Liver (tissue), 9 donors: Measurements from ENCODE around the gene CSRP1. TPM values are rescaled to one million over a fixed set of nuclear protein-coding genes. Genes with fewer than 3 reads are reported as not detected.

Experiments
- DNase-seq: peaks from one replicate; pipeline ENCODE4 v3.0.0-alpha.2; 2017; ENCODE audit warnings: low spot score
- H3K27ac ChIP-seq, 2 donors: one replicate each; pipeline ENCODE4 v1.7.0; 2013; ENCODE audit warnings: inconsistent platforms in 2 of 2, low read length in 2 of 2, control low read depth in 1 of 2, low read depth in 1 of 2, mild to moderate bottlenecking in 1 of 2
- H3K27me3 ChIP-seq, 4 donors: one replicate each; pipeline versions ENCODE4 v1.6.1 to v1.7.0; 2013; ENCODE audit warnings: low read length in 3 of 4, inconsistent platforms in 1 of 4, mild to moderate bottlenecking in 1 of 4, moderate library complexity in 1 of 4; ENCODE audit not compliant: control insufficient read depth in 4 of 4, insufficient read depth in 4 of 4
- H3K36me3 ChIP-seq, 4 donors: one replicate each; pipeline versions ENCODE4 v1.6.1 to v1.7.0; 2013; ENCODE audit warnings: low read length in 3 of 4, mild to moderate bottlenecking in 3 of 4, low read depth in 1 of 4, moderate library complexity in 1 of 4; ENCODE audit not compliant: control insufficient read depth in 4 of 4, insufficient read depth in 3 of 4
- H3K4me1 ChIP-seq, 4 donors: one replicate each; pipeline versions ENCODE4 v1.6.1 to v1.7.0; 2013; ENCODE audit warnings: low read length in 3 of 4, mild to moderate bottlenecking in 3 of 4, moderate library complexity in 1 of 4; ENCODE audit not compliant: control insufficient read depth in 4 of 4, insufficient read depth in 4 of 4
- H3K4me3 ChIP-seq, 3 donors: one replicate each; pipeline versions ENCODE4 v1.6.1 to v1.7.0; 2013; ENCODE audit warnings: low read length in 3 of 3, control low read depth in 1 of 3, low read depth in 1 of 3, mild to moderate bottlenecking in 1 of 3
- H3K9ac ChIP-seq, 2 donors: one replicate each; pipeline ENCODE4 v1.7.0; 2013; ENCODE audit warnings: low read length in 2 of 2, mild to moderate bottlenecking in 2 of 2, moderate library complexity in 2 of 2, control low read depth in 1 of 2, low read depth in 1 of 2
- H3K9me3 ChIP-seq, 4 donors: one replicate each; pipeline versions ENCODE4 v1.6.1 to v1.7.0; 2013; ENCODE audit warnings: low read length in 3 of 4; ENCODE audit not compliant: control insufficient read depth in 4 of 4
- EGR1 ChIP-seq, 2 donors: IDR thresholded peaks; 2 replicates each; pipeline ENCODE4 v1.6.1; 2016 to 2018; ENCODE audit warnings: antibody characterized with exemption in 2 of 2, low read depth in 2 of 2
- FOXA1 ChIP-seq: IDR thresholded peaks from 2 replicates; pipeline ENCODE4 v1.6.1; 2016; ENCODE audit warnings: antibody characterized with exemption
- FOXA2 ChIP-seq: IDR thresholded peaks from 2 replicates; pipeline ENCODE4 v1.6.1; 2016; ENCODE audit warnings: antibody characterized with exemption
- GABPA ChIP-seq, 2 donors: IDR thresholded peaks in 1 of 2; conservative IDR thresholded peaks in 1 of 2; 2 replicates each; pipeline ENCODE4 v1.6.1; 2016; ENCODE audit warnings: antibody characterized with exemption in 2 of 2, mild to moderate bottlenecking in 1 of 2, moderate library complexity in 1 of 2
- HNF4A ChIP-seq, 2 donors: conservative IDR thresholded peaks; 2 replicates each; pipeline ENCODE4 v1.6.1; 2016; ENCODE audit warnings: antibody characterized with exemption in 2 of 2, mild to moderate bottlenecking in 2 of 2
- HNF4G ChIP-seq: IDR thresholded peaks from 2 replicates; pipeline ENCODE4 v1.6.1; 2016; ENCODE audit warnings: antibody characterized with exemption
- JUND ChIP-seq, 2 donors: IDR thresholded peaks; 2 replicates each; pipeline ENCODE4 v1.6.1; 2016; ENCODE audit warnings: antibody characterized with exemption in 2 of 2
- NR2F2 ChIP-seq: IDR thresholded peaks from 2 replicates; pipeline ENCODE4 v1.6.1; 2016; ENCODE audit warnings: antibody characterized with exemption
- RAD21 ChIP-seq, 2 donors: IDR thresholded peaks; 2 replicates each; pipeline ENCODE4 v1.6.1; 2016; ENCODE audit warnings: antibody characterized with exemption in 2 of 2, mild to moderate bottlenecking in 2 of 2
- RXRA ChIP-seq, 2 donors: IDR thresholded peaks; 2 replicates each; pipeline ENCODE4 v1.6.1; 2017 to 2018; ENCODE audit warnings: antibody characterized with exemption in 2 of 2, mild to moderate bottlenecking in 1 of 2
- SP1 ChIP-seq: IDR thresholded peaks from 2 replicates; pipeline ENCODE4 v1.6.1; 2018; ENCODE audit warnings: antibody characterized with exemption, mild to moderate bottlenecking
- TAF1 ChIP-seq: conservative IDR thresholded peaks from 2 replicates; pipeline ENCODE4 v1.6.1; 2016; ENCODE audit warnings: antibody characterized with exemption, mild to moderate bottlenecking
- YY1 ChIP-seq: IDR thresholded peaks from 2 replicates; pipeline ENCODE4 v1.6.1; 2016; ENCODE audit warnings: antibody characterized with exemption, mild to moderate bottlenecking
- WGBS: extraction: QIAGEN DNeasy Blood & Tissue Kit; methylation state at CpG from one replicate; pipeline ENCODE4 v1.1.7; 2013; 5-methylcytosine and 5-hydroxymethylcytosine counted together
- polyA plus RNA-seq, 2 donors: library from polyadenylated mRNA; stranded (reverse) in 1 of 2; unstranded in 1 of 2; fragments of 200-250 nt in 1 of 2; fragments of >200 nt in 1 of 2; fragmentation: Nextera tagmentation in 1 of 2; extraction: Ambion mirVana in 1 of 2; gene quantifications; one replicate each; pipeline versions ENCODE4 v1.2.1 to v1.2.3, GENCODE V29; 2013 to 2015
- total RNA-seq, 2 donors: library from RNA; depleted of rRNA; stranded (reverse); fragments of >200 nt; gene quantifications; one replicate each; pipeline ENCODE4 v1.2.3, GENCODE V29; 2014
- TF ChIP-seq, protein P1 (sequence below): fragments of 150-350 bp; IDR thresholded peaks from 2 replicates; pipeline ENCODE4 v1.5.1; 2017; ENCODE audit warnings: improper control_type of control experiment, low read depth, low read length; ENCODE audit not compliant: missing input control
- TF ChIP-seq, protein P2 (sequence below): IDR thresholded peaks from 2 replicates; pipeline ENCODE4 v1.6.1; 2016; ENCODE audit warnings: antibody characterized with exemption, mild to moderate bottlenecking
- TF ChIP-seq, protein P3 (sequence below): IDR thresholded peaks from 2 replicates; pipeline ENCODE4 v1.6.1; 2016; ENCODE audit warnings: antibody characterized with exemption
- TF ChIP-seq, protein P4 (sequence below): IDR thresholded peaks from 2 replicates; pipeline ENCODE4 v1.6.1; 2016; ENCODE audit warnings: antibody characterized with exemption
- TF ChIP-seq, protein P5 (sequence below): IDR thresholded peaks from 2 replicates; pipeline ENCODE4 v1.6.1; 2016; ENCODE audit warnings: antibody characterized with exemption
- donor health status: healthy.
- donor health status: healthy.
- donor health status: healthy.
- donor health status: healthy.
- donor health status: healthy.

The CSRP1 gene
- total and polyA plus RNA-seq, 4 donors: 42.7 to 96.9 (median 68.3) TPM

DNA sequence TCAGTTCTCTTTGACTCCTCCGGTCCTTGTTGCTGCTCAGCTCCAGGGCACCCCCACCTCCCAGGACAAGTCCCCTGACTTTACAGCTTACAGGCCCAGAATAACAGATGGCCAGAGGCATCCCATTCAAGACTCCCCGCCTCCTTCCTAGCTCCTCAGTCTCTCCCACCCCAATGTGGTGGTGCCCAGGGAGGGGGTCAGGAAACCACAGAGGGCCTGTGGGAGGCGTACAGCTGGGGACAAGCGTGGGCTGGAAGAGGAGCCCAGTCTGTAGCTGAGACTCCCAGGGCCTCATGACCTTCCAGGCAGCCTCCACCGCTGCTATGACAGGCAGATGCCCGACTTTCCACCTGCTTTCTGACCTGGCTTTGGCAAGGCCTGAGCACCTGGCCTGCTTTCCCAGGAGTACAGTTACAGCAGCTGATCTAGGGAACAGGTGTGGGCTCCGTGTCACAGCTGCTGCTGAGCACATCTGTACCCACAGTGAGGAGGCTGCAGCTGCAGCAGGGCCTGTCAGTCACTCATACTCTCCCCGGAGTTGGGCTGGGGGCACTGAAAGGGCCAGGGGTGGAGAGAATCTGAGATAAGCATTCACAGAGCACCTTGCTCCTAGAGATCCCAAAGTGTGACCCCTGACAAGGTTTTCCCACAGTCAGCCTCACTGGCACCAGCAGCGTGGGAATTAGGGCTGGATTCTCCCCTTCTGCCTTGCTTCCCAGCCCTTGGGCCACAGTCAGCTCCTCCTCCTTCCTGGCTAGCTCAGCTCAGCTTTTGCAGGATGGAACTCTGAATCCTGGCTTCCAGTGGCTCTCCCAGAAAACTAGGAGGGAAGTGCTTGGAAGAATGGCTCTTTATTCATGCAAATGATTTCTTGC lies 24.9 kb upstream of the CSRP1 start:
- Histone ChIP-seq H3K9me3 (no peaks in the 10 kb centered on the region), H3K4me1 (peaks cover 0 to 2% (median 0%) of the 10 kb centered on the region in 4 donors), H3K27me3 (no peaks in the 10 kb centered on the region), H3K36me3 (no peaks in the 10 kb centered on the region), H3K9ac (no peak overlapping the region), H3K4me3 (no peak overlapping the region), H3K27ac (no peak overlapping the region)
- WGBS: 85% methylated on average over 9 of the region's 9 CpGs
- DNase-seq: no peak
- TF ChIP-seq, protein P1, sequence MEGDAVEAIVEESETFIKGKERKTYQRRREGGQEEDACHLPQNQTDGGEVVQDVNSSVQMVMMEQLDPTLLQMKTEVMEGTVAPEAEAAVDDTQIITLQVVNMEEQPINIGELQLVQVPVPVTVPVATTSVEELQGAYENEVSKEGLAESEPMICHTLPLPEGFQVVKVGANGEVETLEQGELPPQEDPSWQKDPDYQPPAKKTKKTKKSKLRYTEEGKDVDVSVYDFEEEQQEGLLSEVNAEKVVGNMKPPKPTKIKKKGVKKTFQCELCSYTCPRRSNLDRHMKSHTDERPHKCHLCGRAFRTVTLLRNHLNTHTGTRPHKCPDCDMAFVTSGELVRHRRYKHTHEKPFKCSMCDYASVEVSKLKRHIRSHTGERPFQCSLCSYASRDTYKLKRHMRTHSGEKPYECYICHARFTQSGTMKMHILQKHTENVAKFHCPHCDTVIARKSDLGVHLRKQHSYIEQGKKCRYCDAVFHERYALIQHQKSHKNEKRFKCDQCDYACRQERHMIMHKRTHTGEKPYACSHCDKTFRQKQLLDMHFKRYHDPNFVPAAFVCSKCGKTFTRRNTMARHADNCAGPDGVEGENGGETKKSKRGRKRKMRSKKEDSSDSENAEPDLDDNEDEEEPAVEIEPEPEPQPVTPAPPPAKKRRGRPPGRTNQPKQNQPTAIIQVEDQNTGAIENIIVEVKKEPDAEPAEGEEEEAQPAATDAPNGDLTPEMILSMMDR: no peak
- TF ChIP-seq, protein P2, sequence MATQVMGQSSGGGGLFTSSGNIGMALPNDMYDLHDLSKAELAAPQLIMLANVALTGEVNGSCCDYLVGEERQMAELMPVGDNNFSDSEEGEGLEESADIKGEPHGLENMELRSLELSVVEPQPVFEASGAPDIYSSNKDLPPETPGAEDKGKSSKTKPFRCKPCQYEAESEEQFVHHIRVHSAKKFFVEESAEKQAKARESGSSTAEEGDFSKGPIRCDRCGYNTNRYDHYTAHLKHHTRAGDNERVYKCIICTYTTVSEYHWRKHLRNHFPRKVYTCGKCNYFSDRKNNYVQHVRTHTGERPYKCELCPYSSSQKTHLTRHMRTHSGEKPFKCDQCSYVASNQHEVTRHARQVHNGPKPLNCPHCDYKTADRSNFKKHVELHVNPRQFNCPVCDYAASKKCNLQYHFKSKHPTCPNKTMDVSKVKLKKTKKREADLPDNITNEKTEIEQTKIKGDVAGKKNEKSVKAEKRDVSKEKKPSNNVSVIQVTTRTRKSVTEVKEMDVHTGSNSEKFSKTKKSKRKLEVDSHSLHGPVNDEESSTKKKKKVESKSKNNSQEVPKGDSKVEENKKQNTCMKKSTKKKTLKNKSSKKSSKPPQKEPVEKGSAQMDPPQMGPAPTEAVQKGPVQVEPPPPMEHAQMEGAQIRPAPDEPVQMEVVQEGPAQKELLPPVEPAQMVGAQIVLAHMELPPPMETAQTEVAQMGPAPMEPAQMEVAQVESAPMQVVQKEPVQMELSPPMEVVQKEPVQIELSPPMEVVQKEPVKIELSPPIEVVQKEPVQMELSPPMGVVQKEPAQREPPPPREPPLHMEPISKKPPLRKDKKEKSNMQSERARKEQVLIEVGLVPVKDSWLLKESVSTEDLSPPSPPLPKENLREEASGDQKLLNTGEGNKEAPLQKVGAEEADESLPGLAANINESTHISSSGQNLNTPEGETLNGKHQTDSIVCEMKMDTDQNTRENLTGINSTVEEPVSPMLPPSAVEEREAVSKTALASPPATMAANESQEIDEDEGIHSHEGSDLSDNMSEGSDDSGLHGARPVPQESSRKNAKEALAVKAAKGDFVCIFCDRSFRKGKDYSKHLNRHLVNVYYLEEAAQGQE: no peak
- TF ChIP-seq, protein P3, sequence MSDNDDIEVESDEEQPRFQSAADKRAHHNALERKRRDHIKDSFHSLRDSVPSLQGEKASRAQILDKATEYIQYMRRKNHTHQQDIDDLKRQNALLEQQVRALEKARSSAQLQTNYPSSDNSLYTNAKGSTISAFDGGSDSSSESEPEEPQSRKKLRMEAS: no peak
- no peak for TF ChIP-seq JUND (IDR thresholded peaks at IDR 0.05)
- TF ChIP-seq HNF4G: no peak
- TF ChIP-seq, protein P4, sequence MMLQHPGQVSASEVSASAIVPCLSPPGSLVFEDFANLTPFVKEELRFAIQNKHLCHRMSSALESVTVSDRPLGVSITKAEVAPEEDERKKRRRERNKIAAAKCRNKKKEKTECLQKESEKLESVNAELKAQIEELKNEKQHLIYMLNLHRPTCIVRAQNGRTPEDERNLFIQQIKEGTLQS: no peak
- TF ChIP-seq FOXA1: no peak
- TF ChIP-seq SP1: no peak
- TF ChIP-seq GABPA (IDR thresholded peaks at IDR 0.05 in 1 of 2, conservative IDR thresholded peaks at IDR 0.05 in 1 of 2): no peak
- TF ChIP-seq TAF1: no peak
- TF ChIP-seq RXRA (IDR thresholded peaks at IDR 0.05): no peak
- no peak for TF ChIP-seq FOXA2
- TF ChIP-seq, protein P5, sequence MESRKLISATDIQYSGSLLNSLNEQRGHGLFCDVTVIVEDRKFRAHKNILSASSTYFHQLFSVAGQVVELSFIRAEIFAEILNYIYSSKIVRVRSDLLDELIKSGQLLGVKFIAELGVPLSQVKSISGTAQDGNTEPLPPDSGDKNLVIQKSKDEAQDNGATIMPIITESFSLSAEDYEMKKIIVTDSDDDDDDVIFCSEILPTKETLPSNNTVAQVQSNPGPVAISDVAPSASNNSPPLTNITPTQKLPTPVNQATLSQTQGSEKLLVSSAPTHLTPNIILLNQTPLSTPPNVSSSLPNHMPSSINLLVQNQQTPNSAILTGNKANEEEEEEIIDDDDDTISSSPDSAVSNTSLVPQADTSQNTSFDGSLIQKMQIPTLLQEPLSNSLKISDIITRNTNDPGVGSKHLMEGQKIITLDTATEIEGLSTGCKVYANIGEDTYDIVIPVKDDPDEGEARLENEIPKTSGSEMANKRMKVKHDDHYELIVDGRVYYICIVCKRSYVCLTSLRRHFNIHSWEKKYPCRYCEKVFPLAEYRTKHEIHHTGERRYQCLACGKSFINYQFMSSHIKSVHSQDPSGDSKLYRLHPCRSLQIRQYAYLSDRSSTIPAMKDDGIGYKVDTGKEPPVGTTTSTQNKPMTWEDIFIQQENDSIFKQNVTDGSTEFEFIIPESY: no peak
- TF ChIP-seq EGR1 (IDR thresholded peaks at IDR 0.05; ENCODE audit: low read depth in 2 of 2): no peak
- no peak for TF ChIP-seq NR2F2
- TF ChIP-seq YY1: no peak
- TF ChIP-seq RAD21 (IDR thresholded peaks at IDR 0.05): no peak
- no peak for TF ChIP-seq HNF4A (conservative IDR thresholded peaks at IDR 0.05)
